GM23248 (cell line): ENCODE data around the gene CDCA7. TPM values are rescaled to one million over a fixed set of nuclear protein-coding genes. Genes with fewer than 3 reads are reported as not detected.

Experiments used
- DNase-seq: peaks from one replicate; pipeline ENCODE4 v3.0.0-alpha.2; 2015
- H2AFZ ChIP-seq: fragments of 200-600 bp; sonication (generic); 2 replicates; pipeline ENCODE4 v1.6.1; 2016; ENCODE audit warnings: antibody characterized with exemption
- H3F3A ChIP-seq: fragments of 200-600 bp; sonication (generic); 2 replicates; pipeline ENCODE4 v1.6.1; 2016; ENCODE audit warnings: mild to moderate bottlenecking, antibody characterized with exemption, mixed run types; ENCODE audit not compliant: insufficient read depth
- H3K27ac ChIP-seq: fragments of 200-600 bp; sonication (generic); 2 replicates; pipeline ENCODE4 v1.5.1; 2016; ENCODE audit warnings: mild to moderate bottlenecking
- H3K27me3 ChIP-seq: fragments of 200-600 bp; sonication (generic); replicated peaks from 2 replicates; pipeline ENCODE4 v1.6.1; 2016; ENCODE audit warnings: mild to moderate bottlenecking; ENCODE audit not compliant: insufficient read depth
- H3K36me3 ChIP-seq: fragments of 200-600 bp; sonication (generic); 2 replicates; pipeline ENCODE4 v1.6.1; 2016; ENCODE audit warnings: low read depth, mild to moderate bottlenecking
- H3K4me1 ChIP-seq: fragments of 200-600 bp; sonication (generic); 2 replicates; pipeline ENCODE4 v1.6.1; 2016; ENCODE audit warnings: mild to moderate bottlenecking; ENCODE audit not compliant: insufficient read depth
- H3K4me2 ChIP-seq: fragments of 200-600 bp; sonication (generic); one replicate; pipeline ENCODE4 v1.6.1; 2016; ENCODE audit warnings: mild to moderate bottlenecking; ENCODE audit not compliant: unreplicated experiment
- H3K4me3 ChIP-seq: fragments of 200-600 bp; sonication (generic); 2 replicates; pipeline ENCODE4 v1.5.1; 2016; ENCODE audit warnings: mild to moderate bottlenecking
- H3K79me2 ChIP-seq: fragments of 200-600 bp; sonication (generic); 2 replicates; pipeline ENCODE4 v1.6.1; 2016; ENCODE audit warnings: mild to moderate bottlenecking; ENCODE audit not compliant: insufficient read depth
- H3K9ac ChIP-seq: fragments of 200-600 bp; sonication (generic); 2 replicates; pipeline ENCODE4 v1.6.1; 2016; ENCODE audit warnings: mild to moderate bottlenecking
- H3K9me2 ChIP-seq: fragments of 200-600 bp; sonication (generic); 2 replicates; pipeline ENCODE4 v1.6.1; 2016; ENCODE audit warnings: mixed run types, mild to moderate bottlenecking, moderate library complexity; ENCODE audit not compliant: insufficient read depth
- H3K9me3 ChIP-seq: fragments of 200-600 bp; sonication (generic); one replicate; pipeline ENCODE4 v1.6.1; 2017; ENCODE audit warnings: low read depth
- H4K20me1 ChIP-seq: fragments of 200-600 bp; sonication (generic); 2 replicates; pipeline ENCODE4 v1.6.0; 2016; ENCODE audit not compliant: insufficient read depth
- EZH2 ChIP-seq: fragments of 200-600 bp; sonication (generic); IDR thresholded peaks from 2 replicates; pipeline ENCODE4 v1.6.1; 2018; ENCODE audit warnings: antibody characterized with exemption, mild to moderate bottlenecking; ENCODE audit not compliant: insufficient read depth, poor library complexity, severe bottlenecking
- EZH2phosphoT487 ChIP-seq: fragments of 200-600 bp; sonication (generic); IDR thresholded peaks from 2 replicates; pipeline ENCODE4 v1.6.1; 2018; ENCODE audit warnings: antibody characterized with exemption, moderate library complexity, mild to moderate bottlenecking, low read depth; ENCODE audit not compliant: insufficient read depth
- WGBS, 2 experiments: methylation state at CpG; one replicate each; pipeline ENCODE4 v1.1.6; 2015 to 2017; ENCODE audit warnings: low lambda C conversion rate in 2 of 2, low coverage in 1 of 2; ENCODE audit errors: missing lambda C conversion rate in 2 of 2; 5-methylcytosine and 5-hydroxymethylcytosine counted together
- in situ Hi-C: fragments of 300-500 bp; cut with MboI; formaldehyde crosslinking; loops from 2 replicates; pipeline ENCODE4 v1.15.0; 2020
- polyA plus RNA-seq: library from polyadenylated mRNA; unstranded; fragments of >200 nt; fragmentation: Nextera tagmentation; extraction: Ambion mirVana; gene quantifications from 2 replicates; pipeline ENCODE4 v1.2.1, GENCODE V29; 2016
- total RNA-seq: library from RNA; depleted of rRNA; stranded (reverse); fragments of >200 nt; shearing (Covaris generic); gene quantifications from 2 replicates; pipeline ENCODE4 v1.2.3, GENCODE V29; 2014

The CDCA7 gene
- total and polyA plus RNA-seq, 2 experiments from 2014 or later: 3.0 to 3.2 TPM

DNA sequence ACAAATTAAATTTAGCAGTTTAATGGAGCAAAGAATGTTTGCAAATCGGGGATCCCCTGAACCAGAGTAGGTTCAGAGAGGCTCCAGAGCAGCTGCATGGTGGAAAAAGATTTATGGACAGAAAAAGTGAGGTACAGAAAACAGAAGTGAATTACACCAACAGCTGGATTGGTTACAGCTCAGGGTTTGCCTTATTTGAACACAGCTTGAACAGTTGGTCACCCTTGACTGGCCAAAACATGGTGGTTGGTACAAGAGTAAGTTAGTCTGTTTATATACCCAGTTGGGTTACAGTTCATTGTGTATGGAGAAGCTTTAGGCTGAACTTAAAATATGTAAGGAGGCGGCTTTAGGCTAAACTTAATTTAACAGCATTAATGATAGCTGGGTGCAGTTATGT, 5.4 kb upstream of the CDCA7 start:
- in situ Hi-C loops: no loop called here
- Histone ChIP-seq H3K9ac (no peak overlapping the region), H3F3A (no peaks in the 10 kb centered on the region), H3K4me1 (no peaks in the 10 kb centered on the region), H3K27me3 (peaks cover 30% of the 10 kb centered on the region), H3K36me3 (no peaks in the 10 kb centered on the region), H3K27ac (no peak overlapping the region), H3K4me3 (no peak overlapping the region), H3K79me2 (no peaks in the 10 kb centered on the region), H3K9me3 (no peaks in the 10 kb centered on the region), H4K20me1 (no peaks in the 10 kb centered on the region), H2AFZ (no peak overlapping the region), H3K9me2 (no peaks in the 10 kb centered on the region), H3K4me2 (no peak overlapping the region)
- 58 to 60% methylated on average over 2 of the region's 2 CpGs for WGBS, 2 experiments
- no peak for TF ChIP-seq EZH2
- TF ChIP-seq EZH2phosphoT487: no peak
- no peak for DNase-seq

DNA sequence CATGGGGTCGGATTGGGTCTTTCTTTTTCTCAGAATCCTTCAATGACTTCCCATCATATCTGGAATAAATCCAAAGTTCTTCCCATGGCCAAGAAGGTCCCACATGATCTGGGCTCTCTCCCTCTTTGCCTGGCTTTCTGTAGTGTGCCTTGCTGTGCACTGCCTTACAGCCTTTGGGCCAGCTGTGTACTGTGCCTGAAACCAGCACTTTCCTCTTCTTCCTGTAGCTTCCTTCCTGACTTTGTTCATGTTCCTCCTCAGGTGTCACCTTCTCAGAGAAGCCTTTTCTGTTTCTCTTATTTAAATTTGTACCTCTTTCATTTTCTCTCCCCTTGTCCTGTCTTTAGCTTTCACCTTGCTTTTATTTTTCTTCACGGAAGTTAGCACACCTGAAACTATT, 4.3 kb upstream of the CDCA7 start:
- no peaks in the 10 kb centered on the region for H3K9me2 ChIP-seq
- no peaks in the 10 kb centered on the region for H3K36me3 ChIP-seq
- in situ Hi-C loops: no loop called here
- H3K9me3 ChIP-seq: no peaks in the 10 kb centered on the region
- H3K27me3 ChIP-seq: peaks cover 32% of the 10 kb centered on the region
- no peaks in the 10 kb centered on the region for H3K4me1 ChIP-seq
- no peaks in the 10 kb centered on the region for H3K79me2 ChIP-seq
- H3K4me3 ChIP-seq: no peak overlapping the region
- H2AFZ ChIP-seq: no peak overlapping the region
- H3F3A ChIP-seq: no peaks in the 10 kb centered on the region
- H3K9ac ChIP-seq: no peak overlapping the region
- DNase-seq: no peak
- no peaks in the 10 kb centered on the region for H4K20me1 ChIP-seq
- no peak overlapping the region for H3K4me2 ChIP-seq
- H3K27ac ChIP-seq: no peak overlapping the region
- no peak for TF ChIP-seq EZH2phosphoT487
- 82% methylated on average over 2 of the region's 2 CpGs for WGBS, 2 experiments

DNA sequence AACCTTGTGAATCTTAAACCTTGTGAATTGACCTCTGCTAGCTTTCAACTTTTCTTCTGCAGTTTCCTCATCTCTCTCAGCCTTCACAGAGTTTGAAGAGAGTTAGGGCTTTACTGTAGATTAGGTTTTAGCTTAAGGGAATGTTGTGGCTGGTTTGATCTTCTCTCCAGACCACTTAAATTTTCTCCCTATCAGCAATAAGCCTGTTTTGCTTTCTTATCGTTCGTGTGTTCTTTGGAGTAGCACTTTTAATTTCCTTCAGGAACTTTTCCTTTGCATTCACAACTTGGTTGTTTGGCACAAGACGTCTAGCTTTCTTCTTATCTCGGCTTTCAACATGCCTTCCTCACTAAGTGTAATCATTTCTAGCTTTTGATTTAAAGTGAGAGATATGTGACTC, 2.8 kb upstream of the CDCA7 start:
- peaks cover 38% of the 10 kb centered on the region for H3K27me3 ChIP-seq
- no peak overlapping the region for H2AFZ ChIP-seq
- H3K4me2 ChIP-seq: no peak overlapping the region
- no peaks in the 10 kb centered on the region for H3K9me2 ChIP-seq
- no peak overlapping the region for H3K9ac ChIP-seq
- H3K27ac ChIP-seq: no peak overlapping the region
- H3K9me3 ChIP-seq: no peaks in the 10 kb centered on the region
- WGBS, 2 experiments: 75 to 76% methylated on average over 4 of the region's 4 CpGs
- no peaks in the 10 kb centered on the region for H3K36me3 ChIP-seq
- no peaks in the 10 kb centered on the region for H3K79me2 ChIP-seq
- DNase-seq: no peak
- TF ChIP-seq EZH2: no peak
- TF ChIP-seq EZH2phosphoT487: no peak
- no peaks in the 10 kb centered on the region for H3F3A ChIP-seq
- H3K4me1 ChIP-seq: no peaks in the 10 kb centered on the region
- H3K4me3 ChIP-seq: no peak overlapping the region
- in situ Hi-C loops: no loop called here
- H4K20me1 ChIP-seq: no peaks in the 10 kb centered on the region

DNA sequence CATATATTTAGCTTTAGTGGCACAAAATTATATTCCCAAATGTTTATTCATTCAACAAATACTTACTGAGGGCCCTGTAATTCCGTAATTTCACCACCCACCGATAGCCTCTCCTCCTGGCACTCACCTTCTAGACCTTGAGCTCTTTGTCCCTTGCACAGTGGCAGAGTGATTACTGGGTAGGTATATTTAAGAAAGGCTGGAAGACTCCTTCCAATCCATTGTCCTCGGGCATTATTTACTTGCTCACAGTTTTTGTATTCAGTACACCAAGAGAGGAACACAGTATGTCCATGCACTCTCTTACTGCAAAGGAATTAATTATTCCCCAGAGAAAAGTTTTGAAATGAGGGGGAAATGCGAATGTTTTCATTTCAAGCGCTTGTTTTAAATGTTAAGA, 1.1 kb upstream of the CDCA7 start:
- H3K4me2 ChIP-seq: no peak overlapping the region
- no peaks in the 10 kb centered on the region for H3K9me2 ChIP-seq
- no peak overlapping the region for H3K4me3 ChIP-seq
- no peaks in the 10 kb centered on the region for H3K79me2 ChIP-seq
- H3K9me3 ChIP-seq: no peaks in the 10 kb centered on the region
- in situ Hi-C loops: no loop called here
- no peak for DNase-seq
- no peaks in the 10 kb centered on the region for H3K4me1 ChIP-seq
- no peaks in the 10 kb centered on the region for H3F3A ChIP-seq
- H3K27me3 ChIP-seq: peaks cover 38% of the 10 kb centered on the region
- no peaks in the 10 kb centered on the region for H3K36me3 ChIP-seq
- no peak overlapping the region for H3K27ac ChIP-seq
- TF ChIP-seq EZH2 (no peak), EZH2phosphoT487 (no peak)
- no peaks in the 10 kb centered on the region for H4K20me1 ChIP-seq
- no peak overlapping the region for H3K9ac ChIP-seq
- WGBS, 2 experiments: 45 to 46% methylated on average over 5 of the region's 5 CpGs
- no peak overlapping the region for H2AFZ ChIP-seq

DNA sequence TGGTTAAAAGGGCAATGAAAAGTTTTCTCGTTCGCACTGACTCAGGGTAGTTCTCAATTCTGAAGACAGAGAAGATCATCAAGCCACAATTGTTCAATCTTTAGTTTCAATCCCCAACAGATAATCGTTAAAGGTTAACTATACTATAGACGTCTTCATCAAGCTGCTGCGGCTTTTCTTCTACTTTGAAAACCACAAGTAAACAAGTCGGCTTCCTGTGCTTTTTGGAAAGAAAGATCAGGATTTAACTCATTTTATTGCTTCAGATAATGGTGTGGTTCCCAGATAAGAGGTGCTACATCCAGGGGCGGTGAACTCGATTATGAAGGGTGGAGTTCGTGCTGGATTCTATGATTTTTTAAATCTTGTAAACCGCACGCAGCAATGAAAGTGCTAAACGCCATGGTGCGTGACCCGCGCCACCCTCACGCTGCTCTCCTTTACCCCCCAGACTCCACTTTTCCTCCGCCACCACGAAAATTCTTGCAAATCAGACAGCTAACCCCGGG, 545 bp upstream of the CDCA7 start:
- peaks cover 38% of the 10 kb centered on the region for H3K27me3 ChIP-seq
- DNase-seq: peak; percentile 16
- no peaks in the 10 kb centered on the region for H3K36me3 ChIP-seq

More for the DNA sequence above, 545 bp upstream of the CDCA7 start:
- Histone ChIP-seq H3K4me3 (peak overlapping the region; percentile 76), H2AFZ (peak overlapping the region; percentile 87), H3K9me2 (no peaks in the 10 kb centered on the region), H3F3A (no peaks in the 10 kb centered on the region), H3K4me1 (no peaks in the 10 kb centered on the region), H3K27ac (no peak overlapping the region), H3K9me3 (no peaks in the 10 kb centered on the region), H3K79me2 (no peaks in the 10 kb centered on the region), H4K20me1 (no peaks in the 10 kb centered on the region), H3K9ac (peak overlapping the region; percentile 44), H3K4me2 (peak overlapping the region; percentile 92)
- in situ Hi-C loops: no loop called here
- TF ChIP-seq EZH2phosphoT487 (no peak), EZH2 (peak; percentile 76)
- WGBS, 2 experiments: 9 to 10% methylated on average over 19 of the region's 19 CpGs
